HL-60 (cell line): Measurements from ENCODE around the gene MCF2L2.

ENCODE experiments used
- DNase-seq, 2 experiments: peaks; one replicate each; pipeline ENCODE4 v3.0.0-alpha.2; 2010 to 2020; ENCODE audit warnings: low read depth in 1 of 2, low spot score in 1 of 2
- H3K27ac ChIP-seq: fragments of 250-450 bp; sonication (Bioruptor Pico); replicated peaks from 2 replicates; pipeline ENCODE4 v1.5.1; 2020; ENCODE audit warnings: mild to moderate bottlenecking, moderate library complexity
- H3K27me3 ChIP-seq: fragments of 250-450 bp; sonication (Bioruptor Pico); 2 replicates; pipeline ENCODE4 v1.5.1; 2021; ENCODE audit warnings: mild to moderate bottlenecking, moderate library complexity; ENCODE audit not compliant: insufficient read depth, poor library complexity, severe bottlenecking
- H3K4me3 ChIP-seq: replicated peaks from 2 replicates; pipeline ENCODE4 v1.5.1; 2011; ENCODE audit warnings: mild to moderate bottlenecking, control low read depth, low read length; ENCODE audit not compliant: insufficient read depth
- GABPA ChIP-seq: IDR thresholded peaks from 2 replicates; pipeline ENCODE4 v1.6.1; 2012; ENCODE audit warnings: low read depth
- POLR2AphosphoS5 ChIP-seq: IDR thresholded peaks from 2 replicates; pipeline ENCODE4 v1.6.1; 2012; ENCODE audit warnings: low read depth
- SPI1 ChIP-seq: IDR thresholded peaks from 2 replicates; pipeline ENCODE4 v1.6.1; 2012; ENCODE audit warnings: low read depth, mild to moderate bottlenecking, borderline replicate concordance
- TF ChIP-seq, protein P1 (sequence below): IDR thresholded peaks from one replicate; pipeline ENCODE4 v1.5.1; 2011; ENCODE audit warnings: low read length, control low read depth, inconsistent platforms; ENCODE audit not compliant: insufficient read depth
- TF ChIP-seq, protein P2 (sequence below): IDR thresholded peaks from 2 replicates; pipeline ENCODE4 v1.6.1; 2012; ENCODE audit warnings: low read depth; ENCODE audit not compliant: insufficient replicate concordance

Gene MCF2L2

DNA sequence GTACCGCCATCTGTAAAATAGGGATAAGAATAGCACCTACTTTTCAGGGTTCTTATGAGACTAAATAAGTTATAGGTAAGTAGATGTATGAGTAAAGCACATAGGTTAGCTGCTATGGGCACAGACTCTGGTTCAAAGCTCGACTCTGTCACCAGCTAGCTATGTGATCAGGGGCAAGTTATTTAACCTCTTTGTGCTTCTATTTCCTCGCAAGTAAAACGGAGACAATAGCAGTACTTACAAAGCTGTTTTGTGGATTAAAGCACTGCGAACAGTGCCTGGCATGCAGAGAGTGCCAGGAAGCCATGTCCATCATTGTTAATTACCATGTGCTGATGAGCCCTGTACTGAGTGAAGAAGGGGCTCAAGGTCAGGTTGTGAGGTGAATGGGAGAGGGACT is 267.8 kb downstream of the MCF2L2 start:
- no peak overlapping the region for H3K4me3 ChIP-seq
- no peak for DNase-seq
- no peaks in the 10 kb centered on the region for H3K27me3 ChIP-seq
- H3K27ac ChIP-seq = no peak overlapping the region
- TF ChIP-seq POLR2AphosphoS5 = no peak
- no peak for TF ChIP-seq SPI1
- TF ChIP-seq, protein P1, sequence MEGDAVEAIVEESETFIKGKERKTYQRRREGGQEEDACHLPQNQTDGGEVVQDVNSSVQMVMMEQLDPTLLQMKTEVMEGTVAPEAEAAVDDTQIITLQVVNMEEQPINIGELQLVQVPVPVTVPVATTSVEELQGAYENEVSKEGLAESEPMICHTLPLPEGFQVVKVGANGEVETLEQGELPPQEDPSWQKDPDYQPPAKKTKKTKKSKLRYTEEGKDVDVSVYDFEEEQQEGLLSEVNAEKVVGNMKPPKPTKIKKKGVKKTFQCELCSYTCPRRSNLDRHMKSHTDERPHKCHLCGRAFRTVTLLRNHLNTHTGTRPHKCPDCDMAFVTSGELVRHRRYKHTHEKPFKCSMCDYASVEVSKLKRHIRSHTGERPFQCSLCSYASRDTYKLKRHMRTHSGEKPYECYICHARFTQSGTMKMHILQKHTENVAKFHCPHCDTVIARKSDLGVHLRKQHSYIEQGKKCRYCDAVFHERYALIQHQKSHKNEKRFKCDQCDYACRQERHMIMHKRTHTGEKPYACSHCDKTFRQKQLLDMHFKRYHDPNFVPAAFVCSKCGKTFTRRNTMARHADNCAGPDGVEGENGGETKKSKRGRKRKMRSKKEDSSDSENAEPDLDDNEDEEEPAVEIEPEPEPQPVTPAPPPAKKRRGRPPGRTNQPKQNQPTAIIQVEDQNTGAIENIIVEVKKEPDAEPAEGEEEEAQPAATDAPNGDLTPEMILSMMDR = no peak
- TF ChIP-seq, protein P2, sequence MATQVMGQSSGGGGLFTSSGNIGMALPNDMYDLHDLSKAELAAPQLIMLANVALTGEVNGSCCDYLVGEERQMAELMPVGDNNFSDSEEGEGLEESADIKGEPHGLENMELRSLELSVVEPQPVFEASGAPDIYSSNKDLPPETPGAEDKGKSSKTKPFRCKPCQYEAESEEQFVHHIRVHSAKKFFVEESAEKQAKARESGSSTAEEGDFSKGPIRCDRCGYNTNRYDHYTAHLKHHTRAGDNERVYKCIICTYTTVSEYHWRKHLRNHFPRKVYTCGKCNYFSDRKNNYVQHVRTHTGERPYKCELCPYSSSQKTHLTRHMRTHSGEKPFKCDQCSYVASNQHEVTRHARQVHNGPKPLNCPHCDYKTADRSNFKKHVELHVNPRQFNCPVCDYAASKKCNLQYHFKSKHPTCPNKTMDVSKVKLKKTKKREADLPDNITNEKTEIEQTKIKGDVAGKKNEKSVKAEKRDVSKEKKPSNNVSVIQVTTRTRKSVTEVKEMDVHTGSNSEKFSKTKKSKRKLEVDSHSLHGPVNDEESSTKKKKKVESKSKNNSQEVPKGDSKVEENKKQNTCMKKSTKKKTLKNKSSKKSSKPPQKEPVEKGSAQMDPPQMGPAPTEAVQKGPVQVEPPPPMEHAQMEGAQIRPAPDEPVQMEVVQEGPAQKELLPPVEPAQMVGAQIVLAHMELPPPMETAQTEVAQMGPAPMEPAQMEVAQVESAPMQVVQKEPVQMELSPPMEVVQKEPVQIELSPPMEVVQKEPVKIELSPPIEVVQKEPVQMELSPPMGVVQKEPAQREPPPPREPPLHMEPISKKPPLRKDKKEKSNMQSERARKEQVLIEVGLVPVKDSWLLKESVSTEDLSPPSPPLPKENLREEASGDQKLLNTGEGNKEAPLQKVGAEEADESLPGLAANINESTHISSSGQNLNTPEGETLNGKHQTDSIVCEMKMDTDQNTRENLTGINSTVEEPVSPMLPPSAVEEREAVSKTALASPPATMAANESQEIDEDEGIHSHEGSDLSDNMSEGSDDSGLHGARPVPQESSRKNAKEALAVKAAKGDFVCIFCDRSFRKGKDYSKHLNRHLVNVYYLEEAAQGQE = no peak
- TF ChIP-seq GABPA = no peak

DNA sequence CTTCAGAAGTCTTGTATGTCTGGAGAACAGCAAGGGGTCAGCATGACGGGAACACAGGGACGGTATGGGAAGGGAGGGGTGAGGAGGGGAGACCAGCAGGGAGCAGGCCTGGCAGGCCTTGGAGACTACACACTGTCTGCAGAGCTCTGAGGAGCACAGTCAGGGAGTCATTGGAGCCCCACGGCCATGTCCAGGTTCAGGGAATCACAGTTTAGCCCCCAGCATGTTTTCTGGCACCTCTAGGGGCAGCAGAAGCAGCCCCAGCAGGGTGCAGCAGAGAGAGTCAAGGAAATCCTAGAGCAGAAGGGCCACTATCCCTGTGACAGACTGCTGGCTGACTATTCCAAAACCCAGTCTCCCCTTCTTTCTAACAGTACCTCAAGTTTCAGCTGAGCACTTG is 269.1 kb downstream of the MCF2L2 start:
- DNase-seq = peak in 1 of 2 experiments; percentile 21
- Histone ChIP-seq H3K4me3 (no peak overlapping the region), H3K27me3 (no peaks in the 10 kb centered on the region), H3K27ac (no peak overlapping the region)
- no peak for TF ChIP-seq SPI1
- TF ChIP-seq, protein P1 = peak; percentile 27

DNA sequence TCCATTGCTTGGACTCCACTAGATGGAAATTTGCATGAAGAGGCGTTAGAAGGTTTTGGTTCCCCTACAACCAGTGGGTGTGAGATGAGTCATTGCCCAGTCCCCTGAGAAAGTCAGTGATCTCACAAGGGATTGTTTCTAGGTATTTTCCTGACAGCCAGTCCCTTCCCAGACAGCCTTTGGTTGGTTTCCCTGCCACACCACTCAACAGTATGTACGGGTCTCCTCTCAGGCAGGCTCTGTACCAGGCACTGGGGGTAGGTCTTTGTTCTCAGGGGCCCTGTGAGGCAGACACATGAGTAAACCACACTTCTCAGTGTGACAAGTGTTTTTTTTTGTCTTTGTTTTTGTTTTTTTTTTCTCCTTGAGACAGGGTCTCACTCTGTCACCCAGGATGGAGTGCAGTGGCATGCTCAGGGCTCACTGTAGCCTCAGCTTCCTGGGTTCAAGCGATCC is 269.8 kb downstream of the MCF2L2 start:
- Histone ChIP-seq H3K27ac (no peak overlapping the region), H3K27me3 (no peaks in the 10 kb centered on the region), H3K4me3 (no peak overlapping the region)
- TF ChIP-seq GABPA (no peak), POLR2AphosphoS5 (no peak), SPI1 (no peak)
- TF ChIP-seq, protein P2 = no peak
- TF ChIP-seq, protein P1 = no peak
- DNase-seq = no peak

DNA sequence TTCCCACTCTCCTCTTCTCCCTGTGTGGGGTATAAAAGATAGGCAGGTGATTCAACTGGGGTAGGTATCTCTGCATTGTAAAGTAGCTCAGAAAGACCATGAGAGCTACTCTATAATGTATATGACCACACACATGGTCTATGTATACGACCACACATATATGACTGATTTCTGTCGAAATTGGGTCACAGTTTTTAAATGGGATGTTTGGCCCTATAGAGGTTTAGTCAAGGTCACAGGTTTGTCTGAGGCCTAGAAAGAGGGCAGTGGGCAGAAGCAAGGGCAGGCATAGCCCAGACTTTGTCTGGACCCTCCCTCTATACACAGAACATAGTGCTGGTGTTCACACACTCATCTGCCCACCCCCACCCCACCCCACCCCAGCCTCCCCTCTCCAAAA is 270.3 kb downstream of the MCF2L2 start:
- H3K27ac ChIP-seq = no peak overlapping the region
- no peak overlapping the region for H3K4me3 ChIP-seq
- H3K27me3 ChIP-seq = no peaks in the 10 kb centered on the region
- TF ChIP-seq, protein P1 = no peak
- TF ChIP-seq, protein P2 = no peak
- TF ChIP-seq POLR2AphosphoS5 (no peak), GABPA (no peak)
- no peak for DNase-seq
